Measurements from ENCODE around the gene FAM117A.

DNA sequence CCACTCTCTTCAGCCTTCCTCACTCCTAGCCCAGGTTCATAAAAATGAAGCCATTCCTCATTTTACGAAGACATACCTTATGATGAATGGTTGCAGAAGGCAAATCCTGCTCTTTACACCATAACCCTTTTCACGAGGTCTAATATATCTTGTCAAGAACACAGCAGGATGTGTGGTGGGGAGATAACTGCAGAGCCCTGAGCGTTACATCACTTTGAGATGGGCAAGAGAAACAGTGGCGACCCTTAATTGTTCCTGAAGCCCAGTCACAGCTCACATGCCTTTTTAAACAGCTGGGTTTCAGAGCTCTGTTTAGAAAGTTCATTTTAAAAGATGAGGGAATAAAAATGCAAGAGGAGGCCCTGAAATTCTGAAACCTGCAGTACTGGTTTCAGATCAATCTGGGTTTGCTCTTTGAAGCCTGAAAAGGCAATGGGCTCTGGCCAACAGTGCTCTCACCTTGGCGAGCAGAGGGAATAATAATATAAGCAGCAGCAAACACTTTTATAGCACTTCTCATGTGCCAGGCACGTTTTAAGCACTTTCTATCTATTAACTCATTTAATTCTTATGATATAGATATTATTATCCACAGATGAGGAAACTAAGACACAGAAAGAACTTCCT, 2.9 kb downstream of the FAM117A start:
- TF ChIP-seq, protein P1, sequence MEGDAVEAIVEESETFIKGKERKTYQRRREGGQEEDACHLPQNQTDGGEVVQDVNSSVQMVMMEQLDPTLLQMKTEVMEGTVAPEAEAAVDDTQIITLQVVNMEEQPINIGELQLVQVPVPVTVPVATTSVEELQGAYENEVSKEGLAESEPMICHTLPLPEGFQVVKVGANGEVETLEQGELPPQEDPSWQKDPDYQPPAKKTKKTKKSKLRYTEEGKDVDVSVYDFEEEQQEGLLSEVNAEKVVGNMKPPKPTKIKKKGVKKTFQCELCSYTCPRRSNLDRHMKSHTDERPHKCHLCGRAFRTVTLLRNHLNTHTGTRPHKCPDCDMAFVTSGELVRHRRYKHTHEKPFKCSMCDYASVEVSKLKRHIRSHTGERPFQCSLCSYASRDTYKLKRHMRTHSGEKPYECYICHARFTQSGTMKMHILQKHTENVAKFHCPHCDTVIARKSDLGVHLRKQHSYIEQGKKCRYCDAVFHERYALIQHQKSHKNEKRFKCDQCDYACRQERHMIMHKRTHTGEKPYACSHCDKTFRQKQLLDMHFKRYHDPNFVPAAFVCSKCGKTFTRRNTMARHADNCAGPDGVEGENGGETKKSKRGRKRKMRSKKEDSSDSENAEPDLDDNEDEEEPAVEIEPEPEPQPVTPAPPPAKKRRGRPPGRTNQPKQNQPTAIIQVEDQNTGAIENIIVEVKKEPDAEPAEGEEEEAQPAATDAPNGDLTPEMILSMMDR (IDR thresholded peaks at IDR 0.05), result no peak
- TF ChIP-seq POLR2AphosphoS5 (IDR thresholded peaks at IDR 0.05) (no peak), POLR2A (IDR thresholded peaks at IDR 0.05; ENCODE audit: low read depth) (no peak), EP300 (IDR thresholded peaks at IDR 0.05) (no peak)

Measured in esophagus muscularis mucosa (tissue), 4 donors.